DMS153 (cell line): Measurements from ENCODE around the gene ANXA1.
"Not testable (repeated sequence)": the region's sequence is repeated elsewhere in the genome, so short reads cannot be mapped to it uniquely, and the experiment has no call there.

Experiments
- DNase-seq: peaks from one replicate; lab custom pipeline; 2025; lab: John Stamatoyannopoulos, UW

The ANXA1 gene

GRCh38 chr9:73168298-73168934 is 16.8 kb downstream of the ANXA1 start:
- no peak for DNase-seq

GRCh38 chr9:73170185-73170957 is 18.7 kb downstream of the ANXA1 start:
- no peak for DNase-seq

- DNase-seq: no peak
Observed at GRCh38 chr9:73172901-73173215, 21.2 kb downstream of the ANXA1 start.

DNA sequence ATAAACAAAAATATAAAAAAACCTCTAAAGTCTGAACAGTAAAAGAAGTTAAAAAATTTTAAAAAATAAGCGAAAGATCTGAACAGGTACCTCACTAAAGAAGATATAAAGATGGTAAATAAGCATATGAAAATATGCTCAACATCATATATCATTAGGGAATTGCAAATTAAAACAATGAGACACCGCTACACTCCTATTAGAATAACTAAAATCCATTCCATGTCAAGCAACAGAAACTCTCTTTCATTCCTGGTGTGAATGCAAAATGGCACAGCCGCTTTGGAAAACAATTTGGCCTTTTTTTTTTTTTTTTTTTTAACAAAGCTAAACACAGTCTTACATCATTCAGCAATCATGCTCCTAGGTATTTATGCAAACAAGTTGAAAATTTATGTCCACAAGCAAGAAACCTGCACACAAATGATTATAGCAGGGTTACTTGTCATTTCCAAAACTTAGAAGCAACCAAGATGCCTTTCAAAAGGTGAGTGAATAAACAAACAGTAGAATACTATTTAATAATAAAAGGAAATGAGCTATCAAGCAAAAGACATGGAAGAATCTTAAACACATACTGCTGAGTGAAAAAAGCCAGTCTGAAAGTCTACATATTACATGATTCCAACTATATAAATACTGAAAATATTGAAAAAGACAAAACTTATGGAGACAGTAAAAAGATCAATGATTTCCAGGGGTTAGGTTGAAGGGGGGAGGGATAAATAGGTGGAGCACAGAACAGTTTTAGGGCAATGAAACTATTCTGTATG is 22.1 kb downstream of the ANXA1 start:
- no peak for DNase-seq

DNA sequence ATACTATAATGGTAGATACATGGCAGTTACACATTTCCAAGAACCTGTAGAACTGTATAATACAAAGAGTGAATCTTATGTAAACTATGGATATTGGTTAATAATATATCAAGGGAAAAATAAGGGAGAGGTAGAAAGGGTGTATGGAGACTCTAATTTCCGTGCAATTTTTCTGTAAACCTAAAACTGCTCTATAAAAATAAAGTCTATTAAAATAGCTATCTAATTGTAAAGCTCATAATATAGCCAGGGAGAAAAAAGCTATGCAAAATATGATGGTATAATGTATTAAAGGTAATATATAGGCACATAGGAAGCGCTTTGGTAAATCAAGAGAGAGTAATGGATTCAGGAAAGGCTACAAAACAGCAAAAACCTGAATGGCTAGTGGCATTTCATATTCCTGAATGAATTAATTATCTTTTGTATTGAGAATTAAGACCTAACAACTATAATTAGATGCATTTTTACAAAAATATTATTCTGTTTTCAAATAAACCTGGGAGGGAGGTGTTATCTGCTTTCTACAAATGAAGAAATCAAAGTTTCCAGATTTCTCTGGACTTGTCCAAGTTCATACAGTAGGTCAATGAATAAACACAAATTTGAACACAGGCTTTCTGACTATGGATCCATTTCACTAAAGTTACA is 22.8 kb downstream of the ANXA1 start:
- no peak for DNase-seq

DNA sequence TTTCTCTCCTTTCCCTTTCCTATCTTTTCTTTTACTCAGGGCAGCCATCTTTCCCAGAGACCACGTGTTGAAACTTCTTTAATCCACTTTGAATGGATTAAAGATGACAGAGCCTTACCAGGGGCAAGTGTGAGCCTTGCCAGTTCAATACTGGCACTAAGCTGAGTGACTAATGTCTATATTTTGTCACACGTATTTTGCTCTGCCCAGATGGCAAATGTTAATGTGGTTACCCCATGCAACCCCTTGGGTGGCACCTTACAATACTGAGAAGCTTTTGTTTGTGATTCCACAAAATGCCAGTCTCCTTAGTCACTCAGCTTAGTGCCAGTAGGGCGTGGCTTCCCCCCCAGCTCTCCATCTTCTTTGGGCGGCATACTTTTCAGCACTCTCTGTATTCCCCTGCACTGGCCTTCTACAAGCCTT is 24.8 kb downstream of the ANXA1 start:
- no peak for DNase-seq

GRCh38 chr9:73178044-73178443 is 26.4 kb downstream of the ANXA1 start:
- DNase-seq: no peak

- no peak for DNase-seq
Observed at GRCh38 chr9:73179589-73179988, 27.9 kb downstream of the ANXA1 start.

DNA sequence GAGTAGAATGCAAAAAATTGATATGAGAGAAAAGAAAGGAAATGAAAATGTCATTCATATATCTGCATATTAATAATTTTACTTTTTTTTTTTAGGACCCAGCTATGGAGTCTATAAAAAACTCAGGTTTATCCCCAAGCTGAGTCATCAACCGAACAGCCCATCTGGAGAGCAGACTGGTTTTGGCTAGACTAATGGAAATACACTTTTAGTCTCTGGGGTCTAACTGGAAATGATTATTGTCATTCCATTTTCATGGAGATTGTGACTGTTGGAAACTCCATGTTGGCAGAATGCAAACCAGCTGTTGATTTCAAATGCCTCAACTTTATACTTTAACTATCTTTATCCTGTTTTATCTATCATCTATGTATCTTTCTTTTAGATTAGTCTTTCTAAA is 28.7 kb downstream of the ANXA1 start:
- DNase-seq: no peak

DNA sequence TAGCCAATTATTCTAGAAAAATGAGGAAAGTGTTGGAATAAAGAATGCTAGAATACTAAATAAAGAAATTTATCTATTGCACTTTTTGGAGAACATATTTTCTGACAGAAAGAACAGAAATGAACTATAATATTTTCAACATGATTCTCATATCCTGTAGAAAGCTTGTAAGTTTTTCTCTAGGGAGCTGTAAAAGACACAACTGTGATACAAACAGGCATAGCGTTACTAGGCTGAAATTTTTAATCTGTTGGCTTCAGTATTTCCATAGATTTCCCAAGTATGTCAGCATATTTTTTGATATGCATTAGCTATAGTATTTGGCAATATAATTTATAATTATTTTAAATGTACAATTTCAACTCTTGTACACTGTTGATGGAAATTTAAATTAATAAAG is 31.3 kb downstream of the ANXA1 start:
- DNase-seq: no peak

DNA sequence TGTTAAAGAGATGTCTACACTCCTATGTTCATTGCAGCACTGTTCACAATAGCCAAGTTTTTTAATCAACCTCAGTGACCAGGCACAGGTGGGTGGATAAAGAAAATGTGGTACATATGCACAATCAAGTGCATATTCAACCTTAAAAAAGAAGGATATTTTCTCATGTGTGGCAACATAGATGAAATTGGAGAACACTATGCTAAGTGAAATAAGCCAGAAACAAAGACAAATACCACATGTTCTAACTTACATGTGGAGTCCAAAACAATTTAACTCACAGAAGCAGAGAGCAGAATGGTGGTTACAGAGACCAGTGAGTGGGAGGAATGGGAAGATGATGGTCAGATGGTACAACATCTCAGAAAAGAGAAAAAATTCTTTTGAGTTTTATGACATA is 31.8 kb downstream of the ANXA1 start:
- DNase-seq: no peak

DNA sequence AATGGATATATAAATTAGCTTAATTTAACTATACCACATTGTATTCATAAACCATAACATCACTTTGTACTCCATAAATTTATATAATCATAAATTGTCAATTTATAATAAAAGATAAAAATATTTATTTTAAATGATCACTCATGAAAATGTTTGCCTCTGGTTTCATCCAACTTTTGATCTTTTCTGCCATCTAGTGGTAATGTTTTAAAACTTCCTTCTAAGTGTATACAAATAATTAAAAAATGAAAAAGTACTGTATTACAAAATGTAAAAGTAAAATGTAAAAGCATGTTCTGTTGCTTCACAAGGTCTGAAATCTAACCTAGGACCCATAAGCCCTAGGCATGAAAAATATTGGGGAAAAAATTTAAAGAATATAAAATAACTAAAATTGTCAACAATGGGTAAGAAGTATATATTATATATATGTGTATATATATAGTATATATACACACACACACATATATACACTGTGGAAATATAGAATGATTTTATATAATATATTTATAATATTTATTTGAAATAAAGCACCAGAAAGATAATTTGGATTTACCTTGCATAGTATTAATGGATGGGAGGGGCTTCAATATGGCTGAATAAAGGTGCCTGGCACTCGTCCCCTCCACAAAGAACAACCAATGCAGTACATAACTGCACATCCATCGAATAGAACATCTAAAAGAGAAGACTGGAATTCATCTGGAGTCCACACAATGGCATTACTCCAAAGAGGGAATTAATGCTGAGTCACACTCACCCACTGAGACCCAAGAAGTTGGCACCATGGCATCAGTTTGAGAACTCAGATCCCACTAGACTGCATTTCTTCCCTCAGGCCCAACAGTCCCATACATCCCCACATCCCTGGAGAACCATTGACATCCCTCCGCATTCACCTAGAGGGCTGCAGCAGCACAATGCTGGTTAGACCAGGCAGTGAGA is 32.5 kb downstream of the ANXA1 start:
- DNase-seq: no peak

DNA sequence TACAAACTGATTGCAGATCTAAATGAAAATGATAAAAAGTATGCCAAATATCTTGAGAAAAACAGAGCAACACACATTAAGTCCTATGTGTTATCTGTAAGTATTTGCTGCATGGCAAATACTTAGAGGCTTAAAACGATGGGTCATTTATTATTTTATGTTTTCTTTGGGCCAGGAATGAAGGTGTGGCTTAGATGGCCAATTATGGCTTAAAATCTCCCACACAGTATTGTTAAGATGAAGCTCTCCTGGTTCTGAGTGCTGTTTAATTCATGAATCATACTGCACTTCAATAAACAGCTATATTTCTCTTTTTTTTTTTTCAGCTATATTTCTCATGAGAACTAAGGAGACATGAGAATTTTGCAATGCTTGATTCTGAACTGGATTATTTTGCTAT is 39.4 kb downstream of the ANXA1 start:
- not testable (repeated sequence) for DNase-seq

GRCh38 chr9:73194284-73194683 is 42.6 kb downstream of the ANXA1 start:
- DNase-seq: no peak

- no peak for DNase-seq
Observed at GRCh38 chr9:73199448-73199847, 47.8 kb downstream of the ANXA1 start.

DNA sequence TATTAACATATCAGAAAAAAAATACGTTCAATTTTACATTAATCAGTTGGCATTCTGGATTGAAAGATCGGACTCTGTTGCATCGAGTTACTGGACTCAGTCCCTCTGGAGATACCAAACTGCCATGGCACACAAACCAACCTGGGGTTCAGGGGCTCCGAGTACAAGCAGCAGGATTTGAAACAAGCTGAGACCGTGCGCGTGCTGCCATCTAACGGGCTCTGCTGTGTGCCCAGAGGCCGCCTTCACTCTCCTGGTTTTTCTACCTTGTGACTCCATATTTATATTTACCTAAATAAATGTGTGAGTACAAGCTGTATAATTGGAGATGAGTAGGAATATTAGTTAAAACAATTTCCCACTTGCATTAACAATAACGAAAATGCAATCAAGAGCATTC is 48.2 kb downstream of the ANXA1 start:
- no peak for DNase-seq

GRCh38 chr9:73200694-73201452 is 49.2 kb downstream of the ANXA1 start:
- peak; percentile 15 for DNase-seq

DNA sequence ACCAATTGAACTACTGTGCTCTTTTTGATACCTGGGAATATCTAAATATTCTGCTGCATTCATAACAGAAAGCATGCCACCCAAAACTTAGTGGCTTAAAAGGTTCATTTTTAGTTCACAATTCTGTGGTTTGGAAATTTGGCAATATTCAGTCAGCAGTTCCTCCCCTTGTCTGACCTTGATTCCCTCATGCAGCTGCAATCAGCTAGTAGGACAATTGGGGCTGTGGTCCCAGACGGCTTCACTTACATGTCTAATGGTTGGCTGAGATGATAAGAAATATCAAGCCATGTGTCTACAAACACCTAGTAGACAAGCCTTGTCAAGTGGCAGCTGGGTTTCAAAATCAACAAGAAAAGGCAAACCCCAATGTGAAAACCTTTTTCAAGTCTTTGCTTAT is 51.3 kb downstream of the ANXA1 start:
- no peak for DNase-seq

- DNase-seq: no peak
Observed at GRCh38 chr9:73204936-73205335, 53.3 kb downstream of the ANXA1 start.

DNA sequence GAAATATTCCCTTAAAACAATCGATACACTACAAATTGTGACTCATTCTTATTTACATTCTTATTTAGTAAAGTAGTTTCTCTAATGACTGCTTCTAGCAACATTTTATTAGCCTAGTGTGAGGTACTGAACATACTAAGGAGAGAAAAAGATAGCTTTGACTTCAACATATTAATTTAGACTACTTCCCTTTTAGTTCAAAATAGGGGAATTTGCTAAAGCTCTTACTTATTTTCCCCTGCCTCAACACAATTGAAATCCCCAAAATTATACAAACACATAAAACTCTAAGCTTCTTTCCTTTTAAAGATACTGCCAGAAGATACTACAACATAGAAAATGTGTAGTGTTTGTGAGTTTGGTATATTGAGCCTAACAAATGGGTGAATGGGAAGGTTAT is 55.2 kb downstream of the ANXA1 start:
- DNase-seq: no peak
